Measurements from ENCODE around the gene EPB41L5. TPM values are rescaled to one million over a fixed set of nuclear protein-coding genes. Genes with fewer than 3 reads are reported as not detected.
A peak's percentile ranks its signal among the peaks of the same experiment; 100 is the strongest.

EPB41L5 gene
- total RNA-seq, 1 donor: 16.8 TPM

- peak; percentile 42 for TF ChIP-seq CTCF (IDR thresholded peaks at IDR 0.05; ENCODE audit: insufficient read depth, low read length)
- peak; percentile 78 for DNase-seq (ENCODE audit: low read depth)
- H3K4me3 ChIP-seq (ENCODE audit: low read depth, low read length): peak within 1 kb of the TSS; percentile 75
Measured at GRCh38 chr2:120223034-120223912, 210.4 kb downstream of the EPB41L5 start, which contains the start of gene TMEM185B. TSS of gene TMEM185B (minus strand) at chr2:120223400. CDS start at chr2:120222976, 424 bp downstream.

GRCh38 chr2:120224256-120224655 is 211.4 kb downstream of the EPB41L5 start:
- DNase-seq (ENCODE audit: low read depth): no peak
- no peak for TF ChIP-seq CTCF (IDR thresholded peaks at IDR 0.05; ENCODE audit: insufficient read depth, low read length)
- H3K4me3 ChIP-seq (ENCODE audit: low read depth, low read length): no peak overlapping the region

- H3K4me3 ChIP-seq (ENCODE audit: low read depth, low read length): no peak overlapping the region
- TF ChIP-seq CTCF (IDR thresholded peaks at IDR 0.05; ENCODE audit: insufficient read depth, low read length): no peak
Measured at GRCh38 chr2:120224735-120225548, 212.1 kb downstream of the EPB41L5 start.

GRCh38 chr2:120225549-120226065 is 212.7 kb downstream of the EPB41L5 start:
- DNase-seq (ENCODE audit: low read depth): no peak
- TF ChIP-seq CTCF (IDR thresholded peaks at IDR 0.05; ENCODE audit: insufficient read depth, low read length): no peak

More at GRCh38 chr2:120224735-120225548, 212.1 kb downstream of the EPB41L5 start:
- no peak for DNase-seq (ENCODE audit: low read depth)

GRCh38 chr2:120226316-120226715 is 213.4 kb downstream of the EPB41L5 start:
- no peak for DNase-seq (ENCODE audit: low read depth)
- TF ChIP-seq CTCF (IDR thresholded peaks at IDR 0.05; ENCODE audit: insufficient read depth, low read length): no peak
- H3K4me3 ChIP-seq (ENCODE audit: low read depth, low read length): no peak overlapping the region

More at GRCh38 chr2:120225549-120226065, 212.7 kb downstream of the EPB41L5 start:
- no peak overlapping the region for H3K4me3 ChIP-seq (ENCODE audit: low read depth, low read length)

- no peak for DNase-seq (ENCODE audit: low read depth)
- H3K4me3 ChIP-seq (ENCODE audit: low read depth, low read length): no peak overlapping the region
- no peak for TF ChIP-seq CTCF (IDR thresholded peaks at IDR 0.05; ENCODE audit: insufficient read depth, low read length)
Measured at GRCh38 chr2:120227111-120227991, 214.5 kb downstream of the EPB41L5 start.
